Stimulated activated memory B cell treated with anti-CD40 and anti-IgM and Interleukin-4, amounts not matched to agents 10 μg/mL and 1 μg/mL and 100 μg/mL, for 72 hours (primary cell): Measurements from ENCODE around the gene IMMP2L.
"Not testable (repeated sequence)": the region's sequence is repeated elsewhere in the genome, so short reads cannot be mapped to it uniquely, and the experiment has no call there.

Experiments used
- ATAC-seq: fragments of 150-1000 bp; cut with Tn5 transposase; 2 replicates; pipeline ENCODE4 v1.10.0; 2021
- H3K27ac Mint-ChIP-seq: one replicate; pipeline ENCODE4 v1.8.0; 2022; ENCODE audit warnings: mild to moderate bottlenecking, mixed read lengths
- H3K27me3 Mint-ChIP-seq: one replicate; pipeline ENCODE4 v1.8.0; 2022; ENCODE audit warnings: mixed read lengths
- H3K36me3 Mint-ChIP-seq: one replicate; pipeline ENCODE4 v1.8.0; 2022; ENCODE audit warnings: mixed read lengths
- H3K4me1 Mint-ChIP-seq: one replicate; pipeline ENCODE4 v1.8.0; 2022; ENCODE audit warnings: mixed read lengths
- H3K4me3 Mint-ChIP-seq: one replicate; pipeline ENCODE4 v1.8.0; 2022; ENCODE audit warnings: mild to moderate bottlenecking, moderate library complexity, mixed read lengths
- H3K9me3 Mint-ChIP-seq: one replicate; pipeline ENCODE4 v1.8.0; 2022; ENCODE audit warnings: mixed read lengths

The IMMP2L gene

DNA sequence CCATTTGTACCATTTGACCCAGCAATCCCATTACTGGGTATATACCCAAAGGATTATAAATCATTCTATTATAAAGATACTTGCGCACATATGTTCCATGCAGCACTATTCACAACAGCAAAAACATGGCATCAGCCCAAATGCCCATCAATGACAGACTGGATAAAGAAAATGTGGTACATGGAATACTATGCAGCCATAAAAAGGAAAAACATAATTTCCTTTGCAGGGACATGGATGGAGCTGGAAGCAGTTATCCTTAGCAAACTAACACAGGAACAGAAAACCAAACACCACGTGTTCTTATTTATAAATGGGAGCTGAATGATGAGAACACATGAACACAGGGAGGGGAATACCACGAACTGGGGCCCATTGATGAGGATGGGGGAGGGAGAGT, 310.9 kb downstream of the IMMP2L start:
- not testable (repeated sequence) for H3K27me3 Mint-ChIP-seq, H3K4me3 Mint-ChIP-seq, H3K4me1 Mint-ChIP-seq, H3K27ac Mint-ChIP-seq, H3K9me3 Mint-ChIP-seq, ATAC-seq
- H3K36me3 Mint-ChIP-seq, result peaks cover 32% of the 10 kb centered on the region

DNA sequence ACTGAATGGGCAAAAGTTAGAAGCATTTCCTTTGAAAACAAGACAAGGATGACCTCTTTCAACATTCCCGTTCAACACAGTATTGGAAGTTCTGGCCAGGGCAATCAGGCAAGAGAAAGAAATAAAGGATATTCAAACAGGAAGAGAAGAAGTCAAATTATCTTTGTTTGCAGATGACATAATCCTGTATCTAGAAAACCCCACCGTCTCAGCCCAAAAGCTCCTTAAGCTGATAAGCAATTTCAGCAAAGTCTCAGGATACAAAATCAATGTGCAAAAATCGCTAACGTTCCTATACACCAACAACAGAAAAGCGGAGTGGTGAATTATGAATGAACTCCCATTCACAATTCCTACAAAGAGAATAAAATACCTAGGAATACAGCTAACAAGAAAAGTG, 312.5 kb downstream of the IMMP2L start:
- H3K36me3 Mint-ChIP-seq, result peaks cover 32% of the 10 kb centered on the region
- not testable (repeated sequence) for H3K9me3 Mint-ChIP-seq, H3K4me3 Mint-ChIP-seq, ATAC-seq, H3K27ac Mint-ChIP-seq, H3K27me3 Mint-ChIP-seq, H3K4me1 Mint-ChIP-seq

DNA sequence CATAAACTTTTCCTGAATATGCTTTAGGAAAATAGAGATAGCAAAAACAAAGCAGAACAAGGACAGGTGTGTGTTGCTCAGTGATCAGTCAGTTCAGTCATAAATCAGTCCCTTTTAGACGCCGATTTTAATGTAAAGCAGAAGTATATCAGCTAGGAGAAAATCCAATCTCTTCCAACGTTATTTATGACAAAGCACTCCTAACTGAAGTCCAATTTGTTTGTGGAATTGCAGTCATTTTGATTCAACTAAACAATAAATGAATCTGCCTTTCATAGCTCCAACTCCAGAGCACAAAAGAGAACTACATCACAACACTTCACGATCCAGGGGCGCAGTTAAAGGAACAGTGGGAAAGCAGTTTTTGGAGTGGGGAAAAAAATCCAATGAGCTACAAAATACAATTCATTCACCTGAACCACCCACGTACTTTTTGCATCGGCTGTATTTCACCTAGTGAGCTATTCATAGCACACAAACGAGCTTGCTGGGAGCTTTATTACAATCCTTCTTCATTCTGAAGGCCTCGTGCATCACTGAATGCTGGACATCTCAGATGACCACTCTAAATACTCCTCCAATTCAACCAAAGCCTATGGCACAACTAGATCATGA, 320.0 kb downstream of the IMMP2L start:
- Mint-ChIP-seq H3K4me3 (no peak overlapping the region), H3K4me1 (peaks cover 15% of the 10 kb centered on the region)
- ATAC-seq, result no peak

DNA sequence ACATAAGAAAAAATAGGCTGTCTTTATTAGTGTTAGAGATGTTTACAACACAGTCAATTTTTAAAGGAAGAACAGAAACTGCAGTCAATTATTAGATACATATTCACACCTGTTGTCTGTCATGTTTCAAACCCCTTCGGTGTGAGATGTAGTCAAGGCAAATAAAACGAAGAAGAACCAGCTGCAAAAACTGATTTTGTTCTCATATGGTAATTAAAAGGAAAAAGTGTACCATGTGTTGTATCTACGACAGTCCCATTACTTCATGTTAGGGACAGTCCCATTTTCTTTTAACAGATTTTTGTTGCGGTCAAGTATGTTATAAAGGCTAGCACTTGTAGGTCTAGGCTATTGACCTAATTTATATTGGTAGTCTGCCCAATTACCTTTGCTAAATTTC, 321.9 kb downstream of the IMMP2L start:
- peaks cover 15% of the 10 kb centered on the region for H3K4me1 Mint-ChIP-seq
- H3K36me3 Mint-ChIP-seq, result peaks cover 15% of the 10 kb centered on the region
- no peak overlapping the region for H3K4me3 Mint-ChIP-seq
- peaks cover 5% of the 10 kb centered on the region for H3K9me3 Mint-ChIP-seq
- no peak for ATAC-seq
- no peaks in the 10 kb centered on the region for H3K27me3 Mint-ChIP-seq
- no peak overlapping the region for H3K27ac Mint-ChIP-seq

More for the DNA sequence above, 320.0 kb downstream of the IMMP2L start:
- H3K9me3 Mint-ChIP-seq, result peaks cover 3% of the 10 kb centered on the region
- H3K27ac Mint-ChIP-seq, result no peak overlapping the region
- no peaks in the 10 kb centered on the region for H3K27me3 Mint-ChIP-seq
- H3K36me3 Mint-ChIP-seq, result no peaks in the 10 kb centered on the region

DNA sequence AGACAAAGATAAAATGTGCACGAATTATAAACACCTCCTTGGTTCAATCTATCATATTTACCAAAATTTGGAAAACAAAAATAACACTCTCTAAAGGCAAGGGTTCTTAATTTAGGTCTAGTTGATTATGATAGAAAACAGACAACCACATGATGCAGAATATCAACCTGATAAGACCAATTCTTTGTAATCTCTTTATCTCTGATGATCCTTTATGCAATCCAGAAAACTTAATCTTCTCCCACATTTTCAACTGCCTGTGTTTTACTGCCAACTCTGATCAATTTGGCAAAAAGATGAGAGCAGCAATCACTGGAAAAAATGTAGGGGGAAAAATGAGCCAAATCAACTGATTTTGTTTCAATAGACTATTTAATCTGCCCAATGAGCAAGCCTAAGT, 322.9 kb downstream of the IMMP2L start:
- Mint-ChIP-seq H3K27me3 (no peaks in the 10 kb centered on the region), H3K4me1 (peaks cover 15% of the 10 kb centered on the region), H3K27ac (no peak overlapping the region), H3K36me3 (peaks cover 16% of the 10 kb centered on the region), H3K4me3 (no peak overlapping the region), H3K9me3 (peaks cover 5% of the 10 kb centered on the region)
- no peak for ATAC-seq

DNA sequence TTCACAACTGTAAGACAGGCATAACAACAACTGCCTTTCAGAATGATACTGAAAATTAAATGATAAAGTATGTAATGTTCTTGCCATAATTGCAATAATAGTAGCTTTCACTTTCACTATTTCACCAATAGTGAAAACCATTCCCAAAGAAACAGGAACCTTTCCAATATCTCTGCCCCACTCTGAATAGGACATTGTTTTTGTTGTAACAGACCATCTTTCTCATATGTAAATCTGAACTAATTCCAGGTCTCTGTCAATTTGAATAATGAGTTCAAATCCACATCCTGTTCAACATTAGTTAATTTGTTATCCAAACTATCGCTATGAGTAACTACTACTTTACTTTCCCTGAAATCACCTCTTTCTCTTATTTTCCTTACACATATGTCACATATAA, 323.4 kb downstream of the IMMP2L start:
- no peak for ATAC-seq
- Mint-ChIP-seq H3K27me3 (no peaks in the 10 kb centered on the region), H3K4me1 (peaks cover 15% of the 10 kb centered on the region), H3K27ac (no peak overlapping the region), H3K4me3 (peak overlapping the region; percentile 19), H3K36me3 (peaks cover 16% of the 10 kb centered on the region), H3K9me3 (peaks cover 5% of the 10 kb centered on the region)

DNA sequence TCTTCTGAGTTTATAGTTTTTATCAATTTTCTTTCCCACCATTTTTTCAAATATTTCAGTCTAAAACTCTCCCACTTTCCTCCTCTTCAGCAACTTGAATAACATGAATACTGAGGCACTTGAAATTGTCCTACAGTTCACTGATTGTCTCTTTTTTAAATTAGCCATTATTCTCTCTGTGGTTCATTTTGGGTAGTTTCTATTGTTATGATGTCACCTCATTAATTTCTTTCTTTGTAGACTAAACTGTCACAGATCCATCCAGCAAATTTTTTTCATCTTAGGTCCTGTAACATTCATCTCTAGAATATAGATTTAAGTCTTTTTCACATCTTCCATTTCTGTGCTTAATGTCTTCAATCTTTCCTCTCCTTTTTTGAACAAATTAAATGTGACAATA, 326.6 kb downstream of the IMMP2L start:
- H3K4me3 Mint-ChIP-seq, result no peak overlapping the region
- no peak overlapping the region for H3K27ac Mint-ChIP-seq
- H3K27me3 Mint-ChIP-seq, result no peaks in the 10 kb centered on the region
- H3K9me3 Mint-ChIP-seq, result peaks cover 5% of the 10 kb centered on the region
- ATAC-seq, result no peak
- H3K36me3 Mint-ChIP-seq, result peaks cover 16% of the 10 kb centered on the region
- H3K4me1 Mint-ChIP-seq, result peaks cover 17% of the 10 kb centered on the region

DNA sequence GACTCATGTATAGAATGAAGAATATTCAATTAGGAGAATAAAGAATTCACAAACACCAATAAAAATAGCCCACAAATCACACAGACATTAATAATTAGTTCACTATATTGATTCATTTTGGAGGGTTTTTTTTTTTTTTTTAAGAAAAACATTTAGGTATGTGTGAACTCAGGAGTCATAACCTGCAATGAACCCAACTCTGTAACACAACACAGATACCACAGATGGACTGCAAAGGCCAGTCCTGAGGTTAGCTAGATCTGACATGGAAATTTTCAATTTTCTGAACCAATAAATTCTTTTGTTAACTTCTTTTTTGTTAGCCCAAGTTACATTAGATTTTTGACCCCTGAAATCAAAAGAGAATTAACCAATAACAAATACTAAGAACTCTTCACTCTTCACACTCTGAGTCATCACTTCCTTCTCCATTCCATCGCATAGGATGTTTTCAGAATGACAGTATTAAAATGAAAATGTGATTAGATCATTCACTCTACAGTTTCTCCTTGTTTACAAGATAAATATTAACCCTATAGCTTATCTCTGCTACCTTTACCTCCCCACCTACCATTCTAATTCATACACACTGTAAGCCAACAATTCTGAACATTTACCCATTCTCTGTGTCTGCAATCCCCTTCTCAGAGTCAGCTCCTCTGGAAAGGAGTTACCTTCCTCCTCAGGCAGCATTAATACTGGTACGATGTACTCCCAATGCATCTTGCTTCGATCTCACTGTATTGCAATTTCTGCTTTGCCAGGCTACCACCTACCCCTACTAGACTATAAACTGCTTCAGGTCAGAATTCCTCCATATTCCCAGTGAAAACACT, 329.8 kb downstream of the IMMP2L start:
- H3K27ac Mint-ChIP-seq, result no peak overlapping the region
- ATAC-seq, result peak; percentile 71
- peaks cover 2% of the 10 kb centered on the region for H3K9me3 Mint-ChIP-seq

DNA sequence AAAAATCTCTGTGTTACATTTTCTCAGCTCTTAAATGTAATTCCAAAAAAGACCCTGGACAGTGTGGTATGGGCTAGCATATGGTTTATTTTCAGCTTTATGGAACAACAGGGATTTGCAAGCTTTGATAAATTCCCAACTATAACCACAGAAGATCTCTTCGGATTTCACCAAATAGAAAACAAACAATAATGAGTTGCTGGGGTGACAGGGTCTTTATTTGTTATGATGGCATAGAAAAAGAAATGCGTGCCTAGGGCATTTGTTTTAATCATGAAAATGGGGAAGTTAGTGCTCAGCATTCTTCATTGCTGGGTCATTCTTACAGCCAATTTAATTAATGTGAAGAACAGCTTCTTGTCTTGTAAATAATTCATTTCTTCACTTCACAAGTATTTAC, 332.4 kb downstream of the IMMP2L start:
- Mint-ChIP-seq H3K27me3 (no peaks in the 10 kb centered on the region), H3K27ac (no peak overlapping the region), H3K4me3 (no peak overlapping the region), H3K4me1 (peaks cover 9% of the 10 kb centered on the region), H3K36me3 (no peaks in the 10 kb centered on the region), H3K9me3 (no peaks in the 10 kb centered on the region)
- no peak for ATAC-seq

More for the DNA sequence above, 329.8 kb downstream of the IMMP2L start:
- H3K27me3 Mint-ChIP-seq, result no peaks in the 10 kb centered on the region
- H3K4me3 Mint-ChIP-seq, result no peak overlapping the region
- H3K4me1 Mint-ChIP-seq, result peaks cover 9% of the 10 kb centered on the region
- H3K36me3 Mint-ChIP-seq, result peaks cover 16% of the 10 kb centered on the region

DNA sequence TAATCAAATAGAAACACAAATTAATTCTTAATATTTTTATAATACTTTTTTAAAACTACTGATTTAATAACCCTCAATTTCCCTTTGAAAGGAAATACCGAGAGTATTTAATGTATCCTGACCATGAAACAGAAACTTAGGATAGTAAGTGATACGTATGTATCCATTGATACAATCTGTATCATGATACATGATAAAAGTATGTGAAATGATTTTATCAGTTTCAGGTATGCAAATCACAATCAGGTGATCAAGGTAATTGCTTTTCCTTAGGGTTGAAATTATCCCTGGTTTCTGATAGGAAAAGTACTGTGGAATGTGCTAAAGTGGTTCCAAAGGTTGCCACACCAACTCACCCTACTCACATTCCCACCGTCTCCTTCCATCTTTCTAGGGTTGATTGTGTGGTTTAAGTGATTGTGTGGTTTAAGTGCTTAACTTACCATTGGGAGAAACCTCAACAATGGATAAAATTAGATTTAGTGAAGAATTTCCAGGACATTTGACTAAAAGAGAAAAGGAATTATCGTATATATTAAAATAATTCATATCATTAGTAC, 333.0 kb downstream of the IMMP2L start:
- Mint-ChIP-seq H3K4me3 (no peak overlapping the region), H3K27me3 (no peaks in the 10 kb centered on the region), H3K27ac (no peak overlapping the region), H3K9me3 (no peaks in the 10 kb centered on the region), H3K36me3 (no peaks in the 10 kb centered on the region), H3K4me1 (peaks cover 9% of the 10 kb centered on the region)
- no peak for ATAC-seq

DNA sequence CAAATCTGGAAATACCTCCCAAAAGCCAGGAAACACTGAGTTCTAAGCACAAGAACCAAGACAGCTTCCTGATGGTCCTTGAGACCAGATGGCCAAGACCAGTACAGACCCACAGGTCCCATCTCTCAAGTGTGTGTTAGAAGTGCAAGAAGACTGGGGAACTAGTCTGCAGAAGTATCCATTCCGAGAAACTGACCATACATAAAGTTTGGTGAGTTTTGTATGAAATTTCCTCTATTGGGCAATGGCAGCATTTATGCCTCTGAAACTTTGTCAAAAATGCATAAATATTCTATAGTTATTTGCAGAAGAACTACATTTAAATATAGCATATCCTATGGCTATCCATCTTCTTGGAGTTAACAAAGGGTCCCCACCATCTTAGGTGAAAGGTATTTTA, 333.9 kb downstream of the IMMP2L start:
- Mint-ChIP-seq H3K4me1 (peaks cover 9% of the 10 kb centered on the region), H3K27ac (no peak overlapping the region), H3K4me3 (no peak overlapping the region), H3K36me3 (no peaks in the 10 kb centered on the region), H3K27me3 (no peaks in the 10 kb centered on the region), H3K9me3 (no peaks in the 10 kb centered on the region)
- no peak for ATAC-seq

DNA sequence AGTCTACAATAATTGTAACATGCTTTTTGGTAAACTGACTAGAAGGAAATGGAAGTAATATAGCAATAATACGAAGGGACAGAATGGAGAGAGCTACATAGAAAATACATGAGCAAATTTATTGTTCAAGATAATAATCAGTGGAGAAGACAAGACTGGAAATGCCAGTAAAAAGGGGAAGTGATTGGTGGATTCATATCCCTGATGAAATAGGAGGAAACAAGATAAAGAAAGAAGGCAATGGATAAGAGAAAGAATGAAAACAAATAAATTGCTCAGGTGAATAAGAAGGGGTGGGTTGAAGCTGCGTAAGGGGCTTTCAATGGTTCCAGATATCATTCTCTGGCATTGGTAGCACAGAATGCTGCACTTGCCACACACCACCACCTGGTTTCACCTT, 335.5 kb downstream of the IMMP2L start:
- Mint-ChIP-seq H3K4me3 (no peak overlapping the region), H3K27me3 (no peaks in the 10 kb centered on the region), H3K4me1 (no peaks in the 10 kb centered on the region), H3K9me3 (no peaks in the 10 kb centered on the region), H3K36me3 (no peaks in the 10 kb centered on the region), H3K27ac (no peak overlapping the region)
- ATAC-seq, result no peak

DNA sequence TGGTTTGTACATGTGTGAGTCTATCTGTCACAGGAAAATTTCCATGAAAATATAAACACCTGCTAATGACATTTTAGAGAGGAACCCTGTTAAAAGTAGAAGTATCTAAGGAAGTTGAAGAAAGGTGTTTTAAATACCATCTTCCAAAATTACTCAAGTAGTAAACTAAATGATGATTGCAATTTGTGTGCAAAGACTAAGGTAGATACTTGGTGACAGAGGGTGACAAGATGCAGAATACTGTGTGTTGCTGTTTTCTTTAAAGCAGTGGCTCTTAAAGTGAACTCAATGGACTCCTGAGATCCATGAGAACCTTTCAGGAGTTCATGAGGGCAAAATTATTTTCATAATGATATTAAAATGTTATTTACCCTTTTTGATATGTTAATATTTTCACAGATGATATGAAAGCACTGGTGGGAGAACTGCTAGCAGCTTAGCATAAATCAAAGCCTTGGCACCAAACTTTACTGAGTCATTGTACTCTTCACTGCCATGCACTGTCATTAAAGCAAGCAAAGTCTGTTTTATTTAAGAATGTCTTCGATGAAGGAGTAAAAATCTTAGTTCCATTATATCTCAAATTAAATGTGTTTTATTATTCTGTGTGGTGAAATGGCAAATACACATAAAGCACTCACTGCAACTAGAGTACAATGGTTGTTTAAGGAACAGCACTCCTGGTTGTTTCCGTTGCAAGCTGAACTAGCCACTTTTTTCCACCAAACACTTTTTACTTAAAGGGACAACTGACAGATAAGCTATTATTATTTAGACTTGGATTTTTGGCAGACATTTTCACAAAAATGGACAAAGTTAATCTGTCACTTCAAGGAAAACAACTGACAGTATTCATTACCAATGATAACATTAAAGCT, 337.7 kb downstream of the IMMP2L start:
- Mint-ChIP-seq H3K4me3 (no peak overlapping the region), H3K27me3 (no peaks in the 10 kb centered on the region), H3K4me1 (no peaks in the 10 kb centered on the region), H3K9me3 (peaks cover 2% of the 10 kb centered on the region), H3K36me3 (peaks cover 7% of the 10 kb centered on the region), H3K27ac (no peak overlapping the region)
- ATAC-seq, result no peak

DNA sequence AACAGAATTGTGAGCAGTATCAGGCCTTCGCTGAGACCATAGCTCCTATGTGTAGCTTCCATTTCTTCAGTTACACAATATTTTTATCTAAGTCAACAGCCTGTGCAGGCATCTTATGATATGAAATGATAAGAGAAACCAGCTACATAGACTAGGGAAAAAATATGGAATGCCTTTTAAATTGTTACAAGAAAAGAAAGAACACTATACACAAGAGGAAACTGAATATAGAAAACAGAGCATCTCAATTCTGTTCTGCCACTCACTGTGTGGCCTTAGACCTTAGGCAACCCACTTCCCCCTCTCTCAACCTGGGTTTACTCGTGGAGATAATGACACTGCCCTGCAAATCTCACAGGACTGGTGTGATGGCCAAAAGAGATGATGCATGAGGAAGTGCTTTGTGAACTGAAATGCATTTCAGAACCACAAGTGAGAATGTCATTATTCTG, 338.5 kb downstream of the IMMP2L start:
- Mint-ChIP-seq H3K4me3 (no peak overlapping the region), H3K4me1 (no peaks in the 10 kb centered on the region), H3K9me3 (peaks cover 2% of the 10 kb centered on the region), H3K27ac (no peak overlapping the region), H3K36me3 (peaks cover 7% of the 10 kb centered on the region), H3K27me3 (no peaks in the 10 kb centered on the region)
- peak; percentile 85 for ATAC-seq

DNA sequence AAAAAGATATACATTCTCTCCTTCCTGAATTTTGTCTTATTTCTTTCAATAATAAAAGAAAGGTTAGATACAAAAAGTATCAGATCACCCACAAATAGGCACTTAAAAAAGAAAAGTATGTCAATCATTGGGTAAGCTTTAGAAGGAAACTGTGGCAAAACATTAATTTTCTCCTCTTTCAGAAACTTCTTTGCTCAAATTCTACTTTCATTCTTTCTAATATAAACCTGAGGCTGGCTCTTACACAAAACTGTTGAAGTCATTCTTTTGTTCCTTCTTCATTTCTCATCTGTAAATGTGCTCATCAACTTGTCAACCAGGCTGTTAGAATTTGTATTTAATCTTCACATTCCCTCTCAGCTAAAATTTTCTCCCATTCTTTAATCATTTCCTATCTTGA, 346.7 kb downstream of the IMMP2L start:
- no peak for ATAC-seq
- Mint-ChIP-seq H3K9me3 (no peaks in the 10 kb centered on the region), H3K4me1 (no peaks in the 10 kb centered on the region), H3K27me3 (no peaks in the 10 kb centered on the region), H3K27ac (no peak overlapping the region), H3K36me3 (peaks cover 27% of the 10 kb centered on the region), H3K4me3 (no peak overlapping the region)
